Right lobe of liver (tissue), 4 donors: ENCODE data around the gene TXNDC16.

ENCODE experiments used
- CTCF ChIP-seq, 4 donors: fragments of 200-600 bp in 3 of 4; fragments of 450-650 bp in 1 of 4; IDR thresholded peaks; one replicate each; pipeline versions ENCODE4 v1.5.1 to v1.8.0; 2016 to 2022; ENCODE audit warnings: antibody characterized with exemption in 4 of 4, mild to moderate bottlenecking in 2 of 4
- POLR2A ChIP-seq: fragments of 450-650 bp; IDR thresholded peaks from one replicate; pipeline ENCODE4 v1.6.1; 2017; ENCODE audit warnings: antibody characterized with exemption, mild to moderate bottlenecking
- donor health status: DM: no; HTN: no; CAD: no.
- donor health status: DM: no; HTN: no; CAD: no.
- donor health status: DM: no; HTN: yes; CAD: no.

- TF ChIP-seq CTCF (IDR thresholded peaks at IDR 0.05) (no peak), POLR2A (no peak)
These were observed 94.9 kb downstream of the TXNDC16 start for GRCh38 chr14:52457411-52457810.
